WI38 (cell line): ENCODE measurements around the gene NKD1.

ENCODE experiments used
- H3K4me3 ChIP-seq: 2 replicates; pipeline ENCODE4 v1.5.1; 2011; ENCODE audit warnings: low read depth, mild to moderate bottlenecking, control low read depth, low read length
- CTCF ChIP-seq: IDR thresholded peaks from 2 replicates; pipeline ENCODE4 v1.5.1; 2012; ENCODE audit warnings: low read depth, mild to moderate bottlenecking, control low read depth, low read length

Gene NKD1

GRCh38 chr16:50591800-50592771 is 43.9 kb downstream of the NKD1 start:
- no peak overlapping the region for H3K4me3 ChIP-seq
- no peak for TF ChIP-seq CTCF

GRCh38 chr16:50592996-50593395 is 44.8 kb downstream of the NKD1 start:
- TF ChIP-seq CTCF: no peak

GRCh38 chr16:50593410-50594150 is 45.4 kb downstream of the NKD1 start:
- no peak overlapping the region for H3K4me3 ChIP-seq

More at GRCh38 chr16:50592996-50593395, 44.8 kb downstream of the NKD1 start:
- H3K4me3 ChIP-seq: no peak overlapping the region

GRCh38 chr16:50594308-50595260 is 46.4 kb downstream of the NKD1 start:
- no peak overlapping the region for H3K4me3 ChIP-seq
- no peak for TF ChIP-seq CTCF

More at GRCh38 chr16:50593410-50594150, 45.4 kb downstream of the NKD1 start:
- 0 out of 2 replicates have a peak, but pooled peaks have one; percentile 17 for TF ChIP-seq CTCF

GRCh38 chr16:50595859-50596258 is 47.7 kb downstream of the NKD1 start:
- no peak for TF ChIP-seq CTCF
- no peak overlapping the region for H3K4me3 ChIP-seq

- no peak for TF ChIP-seq CTCF
Measured at GRCh38 chr16:50596762-50597450, 48.7 kb downstream of the NKD1 start.

More at GRCh38 chr16:50596762-50597450, 48.7 kb downstream of the NKD1 start:
- no peak overlapping the region for H3K4me3 ChIP-seq
